Activated CD8-positive, alpha-beta memory T cell treated with anti-CD3 and anti-CD28 coated beads, Interleukin-2, amount 50 U/mL, for 48 hours (primary cell): Measurements from ENCODE around the gene C8B.

Experiments
- DNase-seq: peaks from one replicate; pipeline ENCODE4 v3.0.0-alpha.2; 2020

C8B gene

DNA sequence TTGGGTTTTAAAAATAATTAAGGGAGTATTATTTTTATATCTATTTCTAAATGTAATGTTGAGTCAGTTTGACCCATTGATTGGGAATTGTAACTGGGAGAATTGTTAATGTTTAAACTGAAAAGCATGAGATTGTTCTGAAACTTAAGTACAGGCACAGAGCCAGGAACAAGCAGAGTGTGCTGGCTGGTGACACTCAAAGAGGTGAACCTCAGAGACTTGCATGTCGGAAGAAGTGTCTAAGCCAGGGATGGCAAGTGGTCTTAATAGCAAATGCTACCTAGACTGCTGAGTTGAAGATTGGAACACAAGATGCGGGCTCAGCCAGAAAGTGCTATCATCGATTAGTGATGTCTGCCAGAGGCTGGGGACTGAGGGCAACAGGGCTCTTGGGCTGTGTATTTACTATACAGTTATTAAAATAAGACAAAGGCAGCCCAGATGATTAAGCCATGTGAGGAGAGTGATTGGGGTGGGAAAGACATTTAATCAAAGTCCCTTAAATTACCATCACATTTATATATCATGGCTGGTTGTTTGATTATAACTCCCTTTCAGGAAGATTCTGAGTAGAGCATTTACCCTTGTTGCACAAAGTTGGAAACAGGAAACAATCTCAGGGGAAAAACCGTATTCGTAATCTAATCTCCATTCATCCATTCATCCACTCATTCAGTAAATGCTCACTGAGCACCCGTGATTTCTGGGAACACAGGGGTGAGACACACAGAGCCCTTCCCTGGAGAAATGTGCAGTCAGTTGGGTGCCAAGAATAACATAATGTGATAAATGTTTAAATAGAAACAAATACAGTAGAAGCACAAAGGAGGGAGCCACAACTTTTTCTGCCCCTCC lies 68.4 kb downstream of the C8B start:
- no peak for DNase-seq

DNA sequence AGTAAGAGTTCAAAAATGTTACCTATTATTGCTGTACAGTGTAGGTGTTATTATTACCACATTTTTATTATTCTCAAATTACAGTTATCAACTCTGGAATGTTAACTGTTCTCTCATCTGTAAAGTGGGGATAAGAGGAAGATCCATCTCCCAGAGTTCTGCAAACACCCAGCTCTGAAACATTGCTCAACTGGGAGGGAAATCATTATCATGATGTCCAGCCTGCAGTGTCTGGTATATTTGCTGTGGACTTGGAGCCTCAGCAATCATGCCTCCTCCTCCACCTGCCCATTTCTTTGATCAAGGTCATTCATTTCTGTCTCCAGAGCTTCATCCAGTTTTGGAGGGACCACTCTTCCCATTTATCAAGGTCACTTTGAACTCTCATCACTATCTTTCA lies 71.8 kb downstream of the C8B start:
- no peak for DNase-seq

DNA sequence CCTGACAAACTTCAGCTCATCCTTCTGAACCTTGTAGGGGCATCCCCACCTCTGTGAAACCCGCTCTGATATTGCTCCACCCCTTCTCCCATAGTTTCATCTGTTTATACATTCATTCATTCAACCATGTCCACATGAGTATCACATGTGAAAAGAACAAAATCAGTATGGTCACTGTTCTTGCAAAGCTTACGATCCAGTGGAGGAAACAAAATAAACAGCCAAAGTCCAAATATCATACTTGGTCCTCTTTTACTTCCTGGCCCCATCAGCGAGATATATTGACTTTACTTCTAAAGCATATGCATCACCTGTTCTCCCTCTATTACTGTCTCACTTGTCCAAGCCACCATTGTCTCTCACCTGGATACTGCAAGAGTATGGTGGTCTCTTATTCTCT lies 75.6 kb downstream of the C8B start:
- no peak for DNase-seq

DNA sequence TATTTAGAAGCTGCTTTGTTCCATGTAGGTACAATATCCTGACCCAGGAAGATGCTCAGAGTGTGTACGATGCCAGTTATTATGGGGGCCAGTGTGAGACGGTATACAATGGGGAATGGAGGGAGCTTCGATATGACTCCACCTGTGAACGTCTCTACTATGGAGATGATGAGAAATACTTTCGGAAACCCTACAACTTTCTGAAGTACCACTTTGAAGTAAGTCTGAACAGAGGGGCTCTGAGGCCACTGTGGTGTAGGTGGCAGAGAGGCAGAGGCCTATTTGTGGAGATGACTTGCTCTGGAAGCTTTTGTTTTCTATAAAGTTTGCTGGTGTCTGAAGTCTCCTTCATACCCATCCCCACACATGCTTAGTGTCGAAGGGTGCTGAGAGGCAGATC lies 84.4 kb downstream of the C8B start:
- DNase-seq: no peak

DNA sequence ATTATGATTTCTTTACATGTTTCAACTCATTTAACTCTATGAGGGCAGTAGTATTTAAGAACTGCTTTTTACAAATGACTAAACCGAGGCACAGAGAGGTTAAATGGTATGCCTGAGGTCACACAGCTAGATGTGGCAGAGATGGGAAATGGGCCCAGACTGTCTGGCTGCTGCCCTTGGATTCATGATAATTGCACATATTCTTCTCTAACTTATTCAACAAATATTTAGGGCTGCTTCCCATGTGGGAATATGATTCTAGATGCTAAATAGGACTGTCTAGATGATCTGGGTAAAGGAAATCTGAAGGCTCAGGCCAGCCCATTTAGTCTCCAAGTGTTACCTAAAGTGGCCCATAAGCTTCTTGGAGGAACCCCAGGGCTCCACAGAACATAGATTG lies 85.0 kb downstream of the C8B start:
- DNase-seq: no peak
